Thymus (tissue), 11 donors: ENCODE data around the gene PPY. TPM values are rescaled to one million over a fixed set of nuclear protein-coding genes. Genes with fewer than 3 reads are reported as not detected.
"Not testable (repeated sequence)": the region's sequence is repeated elsewhere in the genome, so short reads cannot be mapped to it uniquely, and the experiment has no call there.

ENCODE experiments used
- DNase-seq, 9 donors: peaks; one replicate each; pipeline ENCODE4 v3.0.0-alpha.2; 2013; ENCODE audit warnings: low spot score in 9 of 9, low read depth in 6 of 9, missing footprints in 1 of 9
- H3K27ac ChIP-seq, 2 donors: one replicate each; pipeline ENCODE4 v1.5.1; 2013; ENCODE audit warnings: control low read depth in 1 of 2, low read depth in 1 of 2, low read length in 1 of 2, mild to moderate bottlenecking in 1 of 2, moderate library complexity in 1 of 2
- H3K27me3 ChIP-seq, 2 donors: one replicate each; pipeline ENCODE4 v1.5.1; 2013; ENCODE audit warnings: low read length in 1 of 2; ENCODE audit not compliant: control insufficient read depth in 2 of 2, insufficient read depth in 1 of 2
- H3K36me3 ChIP-seq, 2 donors: one replicate each; pipeline ENCODE4 v1.5.1; 2013; ENCODE audit warnings: low read length in 1 of 2, mild to moderate bottlenecking in 1 of 2, moderate library complexity in 1 of 2; ENCODE audit not compliant: control insufficient read depth in 2 of 2, insufficient read depth in 2 of 2
- H3K4me1 ChIP-seq, 2 donors: one replicate each; pipeline ENCODE4 v1.5.1; 2013; ENCODE audit warnings: low read length in 2 of 2; ENCODE audit not compliant: control insufficient read depth in 2 of 2, insufficient read depth in 2 of 2
- H3K4me3 ChIP-seq, 2 donors: one replicate each; pipeline ENCODE4 v1.5.1; 2013; ENCODE audit warnings: low read length in 2 of 2, control low read depth in 1 of 2, mild to moderate bottlenecking in 1 of 2
- H3K9me3 ChIP-seq, 2 donors: one replicate each; pipeline ENCODE4 v1.5.1; 2013; ENCODE audit warnings: low read length in 1 of 2, mild to moderate bottlenecking in 1 of 2; ENCODE audit not compliant: control insufficient read depth in 2 of 2, insufficient read depth in 1 of 2
- WGBS: extraction: QIAGEN DNeasy Blood & Tissue Kit; methylation state at CpG from one replicate; pipeline ENCODE4 v1.1.7; 2013; 5-methylcytosine and 5-hydroxymethylcytosine counted together
- polyA plus RNA-seq: library from polyadenylated mRNA; stranded (reverse); fragments of 200-250 nt; gene quantifications from one replicate; pipeline ENCODE4 v1.2.3, GENCODE V29; 2013
- total RNA-seq: library from RNA; stranded (reverse); fragments of 120-200 nt; gene quantifications from one replicate; pipeline ENCODE4 v1.2.4, GENCODE V29; 2013
- donor health status: healthy.

PPY gene
- total and polyA plus RNA-seq, 2 donors, result 0.33 to 0.71 TPM

GRCh38 chr17:43970366-43970765 is 28.1 kb upstream of the PPY start:
- WGBS, result 91% methylated on average over 4 of the region's 4 CpGs
- H3K27ac ChIP-seq, result no peak overlapping the region
- no peaks in the 10 kb centered on the region for H3K4me1 ChIP-seq
- H3K36me3 ChIP-seq, result no peaks in the 10 kb centered on the region
- no peak overlapping the region for H3K4me3 ChIP-seq
- DNase-seq, result no peak
- H3K27me3 ChIP-seq, result peaks cover 2 to 16% of the 10 kb centered on the region in 2 donors
- H3K9me3 ChIP-seq, result no peaks in the 10 kb centered on the region

DNA sequence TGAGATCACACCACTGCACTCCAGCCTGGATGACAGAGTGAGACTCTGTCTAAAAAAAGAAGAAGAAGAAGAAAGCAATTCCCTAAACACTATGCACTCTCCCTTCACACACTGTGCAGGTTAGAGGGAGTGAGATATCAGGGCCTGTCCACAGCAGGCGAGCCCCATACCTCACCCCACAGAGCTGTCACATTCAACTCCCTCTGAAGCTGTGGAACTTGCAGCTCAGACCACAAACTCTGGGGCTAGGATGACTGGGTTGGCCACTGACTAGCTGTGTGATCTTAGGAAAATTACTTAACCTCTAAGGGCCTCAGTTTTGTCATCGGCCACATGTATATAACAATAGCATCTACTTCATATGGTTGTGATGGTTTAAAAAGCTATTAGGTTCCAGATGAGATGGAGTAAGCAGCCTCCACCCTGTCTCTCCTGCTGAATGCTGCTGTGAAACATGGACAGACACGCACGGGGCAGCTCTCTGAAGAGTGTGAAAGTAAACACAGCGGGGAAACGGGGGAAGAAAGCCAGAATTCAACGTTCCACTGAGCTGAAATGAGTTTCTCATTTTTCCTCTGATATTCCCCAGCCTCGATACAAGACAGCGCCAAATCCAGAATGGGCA is 25.1 kb upstream of the PPY start:
- H3K36me3 ChIP-seq, result no peaks in the 10 kb centered on the region
- 76% methylated on average over 9 of the region's 9 CpGs for WGBS
- H3K4me1 ChIP-seq, result no peaks in the 10 kb centered on the region
- no peak for DNase-seq
- H3K9me3 ChIP-seq, result no peaks in the 10 kb centered on the region
- no peak overlapping the region for H3K27ac ChIP-seq
- H3K27me3 ChIP-seq, result peaks cover 2 to 14% of the 10 kb centered on the region in 2 donors
- H3K4me3 ChIP-seq, result no peak overlapping the region

DNA sequence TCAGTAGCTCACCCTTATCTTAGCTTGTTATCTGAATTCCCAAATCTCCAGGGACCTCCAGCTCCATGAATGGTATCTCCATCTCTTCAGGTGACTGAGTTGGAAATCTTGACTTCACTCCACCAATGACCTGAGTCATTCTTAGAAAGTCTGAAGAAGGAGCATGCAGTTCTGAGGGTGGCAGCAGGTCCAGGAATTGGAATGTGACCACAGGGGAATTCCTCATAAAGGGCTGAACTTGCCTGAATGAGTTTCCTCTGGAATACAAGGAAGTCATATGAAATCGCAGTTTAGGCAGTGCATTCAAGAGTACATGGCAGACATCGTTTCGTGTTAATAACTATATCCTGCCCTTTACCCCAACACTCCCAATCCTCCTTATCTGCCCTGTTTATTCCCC is 24.0 kb upstream of the PPY start:
- Histone ChIP-seq H3K27me3 (peaks cover 2 to 14% of the 10 kb centered on the region in 2 donors), H3K36me3 (no peaks in the 10 kb centered on the region), H3K4me3 (no peak overlapping the region), H3K9me3 (no peaks in the 10 kb centered on the region), H3K27ac (no peak overlapping the region), H3K4me1 (no peaks in the 10 kb centered on the region)
- 92% methylated on average over 3 of the region's 3 CpGs for WGBS
- no peak for DNase-seq

DNA sequence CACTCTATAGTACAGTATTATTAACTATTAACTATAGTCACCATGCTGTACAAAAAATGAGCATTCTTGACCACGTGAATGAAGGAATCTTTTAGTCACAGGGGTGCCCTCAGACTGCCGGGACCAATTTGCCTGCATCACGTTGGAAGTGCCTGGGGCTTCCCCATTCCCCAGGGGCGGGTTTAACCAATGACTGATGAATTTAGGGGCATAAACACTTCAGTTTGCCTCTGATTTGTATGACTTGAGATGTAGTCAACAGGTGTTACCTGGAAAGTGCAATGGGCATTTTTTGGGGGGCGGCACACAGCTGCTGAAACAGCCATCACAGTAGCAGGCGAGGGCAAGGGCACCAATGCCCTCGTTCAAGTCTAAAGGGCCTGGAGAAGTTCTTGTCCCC is 20.2 kb upstream of the PPY start:
- H3K4me1 ChIP-seq, result no peaks in the 10 kb centered on the region
- no peak for DNase-seq
- 78% methylated on average over 7 of the region's 7 CpGs for WGBS
- peaks cover 2 to 27% of the 10 kb centered on the region in 2 donors for H3K27me3 ChIP-seq
- H3K27ac ChIP-seq, result no peak overlapping the region
- no peaks in the 10 kb centered on the region for H3K9me3 ChIP-seq
- no peaks in the 10 kb centered on the region for H3K36me3 ChIP-seq
- H3K4me3 ChIP-seq, result no peak overlapping the region

DNA sequence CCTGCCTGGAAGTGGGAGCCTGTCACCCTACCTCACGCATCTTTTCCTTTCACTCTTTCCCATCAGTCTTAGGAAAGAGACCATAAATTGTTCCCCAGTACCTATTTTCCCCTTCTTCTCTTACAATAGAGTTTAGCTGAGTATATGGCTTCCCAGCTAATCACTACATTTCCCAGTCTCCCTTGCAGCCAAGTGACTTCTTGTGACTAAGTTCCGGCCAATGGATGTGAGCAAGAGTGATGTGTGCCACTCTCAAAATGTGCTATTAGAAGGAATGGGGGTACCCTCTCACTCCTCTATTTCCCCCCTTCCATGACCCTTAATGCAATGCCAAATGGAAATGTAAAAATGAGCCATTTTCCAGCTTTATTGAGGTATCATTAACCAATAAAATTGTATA is 19.7 kb upstream of the PPY start:
- Histone ChIP-seq H3K4me1 (no peaks in the 10 kb centered on the region), H3K4me3 (no peak overlapping the region), H3K27ac (no peak overlapping the region), H3K9me3 (no peaks in the 10 kb centered on the region), H3K27me3 (peaks cover 2 to 26% of the 10 kb centered on the region in 2 donors), H3K36me3 (no peaks in the 10 kb centered on the region)
- DNase-seq, result no peak
- 96% methylated on average over 2 of the region's 2 CpGs for WGBS

DNA sequence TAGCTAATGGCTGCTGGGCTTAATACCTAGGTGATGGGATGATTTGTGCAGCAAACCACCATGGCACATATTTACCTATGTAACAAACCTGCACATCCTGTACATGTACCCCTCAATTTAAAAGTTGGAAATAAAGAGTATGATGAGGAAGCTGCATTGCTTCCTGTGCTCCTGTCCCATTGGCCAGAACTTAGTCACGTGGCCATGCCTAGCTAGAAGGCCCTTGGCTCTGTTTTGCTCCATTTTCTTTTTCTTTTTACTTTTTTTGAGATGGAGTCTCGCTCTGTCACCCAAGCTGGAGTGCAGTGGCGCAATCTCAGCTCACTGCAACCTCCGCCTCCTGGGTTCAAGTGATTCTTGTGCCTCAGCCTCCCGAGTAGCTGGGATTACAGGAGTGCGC is 19.0 kb upstream of the PPY start:
- not testable (repeated sequence) for DNase-seq
- 95% methylated on average over 6 of the region's 6 CpGs for WGBS

GRCh38 chr17:43958748-43959352 is 16.6 kb upstream of the PPY start:
- Histone ChIP-seq H3K27ac (no peak overlapping the region), H3K36me3 (no peaks in the 10 kb centered on the region), H3K4me3 (no peak overlapping the region), H3K4me1 (no peaks in the 10 kb centered on the region), H3K27me3 (peaks cover 6 to 52% of the 10 kb centered on the region in 2 donors), H3K9me3 (no peaks in the 10 kb centered on the region)
- no peak for DNase-seq
- WGBS, result 80% methylated on average over 2 of the region's 2 CpGs

More for the DNA sequence above, 19.0 kb upstream of the PPY start:
- not testable (repeated sequence) for H3K9me3 ChIP-seq, H3K4me3 ChIP-seq, H3K4me1 ChIP-seq, H3K36me3 ChIP-seq, H3K27ac ChIP-seq
- H3K27me3 ChIP-seq, result peaks cover 2 to 30% of the 10 kb centered on the region in 2 donors

- DNase-seq, result no peak
- Histone ChIP-seq H3K4me3 (no peak overlapping the region), H3K4me1 (peaks cover 0 to 5% of the 10 kb centered on the region in 2 donors), H3K27ac (no peak overlapping the region), H3K36me3 (no peaks in the 10 kb centered on the region), H3K27me3 (peaks cover 30 to 71% of the 10 kb centered on the region in 2 donors), H3K9me3 (no peaks in the 10 kb centered on the region)
- 84% methylated on average over 8 of the region's 8 CpGs for WGBS
Observed at GRCh38 chr17:43956222-43956621, 13.9 kb upstream of the PPY start.

- Histone ChIP-seq H3K36me3 (no peaks in the 10 kb centered on the region), H3K9me3 (no peaks in the 10 kb centered on the region), H3K4me1 (peaks cover 0 to 5% of the 10 kb centered on the region in 2 donors), H3K4me3 (no peak within 1 kb of the TSS), H3K27ac (no peak within 1 kb of the TSS), H3K27me3 (peaks cover 30 to 79% of the 10 kb centered on the region in 2 donors)
- WGBS, result 63% methylated on average over 11 of the region's 11 CpGs
- DNase-seq, result no peak
Observed at GRCh38 chr17:43953746-43954145, 11.5 kb upstream of the PPY start, which contains the start of gene PYY. PYY (minus strand) TSS chr17:43953940; CDS start chr17:43953483, 457 bp downstream.
